ENCODE results near the gene CHN1.

Gene CHN1

GRCh38 chr2:174778085-174778981, 226.8 kb downstream of the CHN1 start:
- Mint-ChIP-seq H3K4me3 (no peak overlapping the region), H3K27ac (peak overlapping the region in 1 of 3 experiments; percentile 84)
- TF ChIP-seq CTCF (IDR thresholded peaks at IDR 0.05; ENCODE audit: unreplicated experiment in 3 of 3): no peak

GRCh38 chr2:174777347-174778084, 227.7 kb downstream of the CHN1 start:
- peak overlapping the region; percentile 41 to 84 (median 58) for H3K27ac Mint-ChIP-seq
- no peak for TF ChIP-seq CTCF (IDR thresholded peaks at IDR 0.05; ENCODE audit: unreplicated experiment in 3 of 3)
- H3K27me3 Mint-ChIP-seq (ENCODE audit: low read depth): no peaks in the 10 kb centered on the region
- no peaks in the 10 kb centered on the region for H3K36me3 Mint-ChIP-seq (ENCODE audit: low read depth)
- H3K9me3 Mint-ChIP-seq: no peaks in the 10 kb centered on the region
- peak overlapping the region in 1 of 3 experiments; percentile 4 for H3K4me3 Mint-ChIP-seq
- H3K4me1 Mint-ChIP-seq: peaks cover 55% of the 10 kb centered on the region

More at GRCh38 chr2:174778085-174778981, 226.8 kb downstream of the CHN1 start:
- Mint-ChIP-seq H3K4me1 (peaks cover 46% of the 10 kb centered on the region), H3K27me3 (ENCODE audit: low read depth) (no peaks in the 10 kb centered on the region), H3K36me3 (ENCODE audit: low read depth) (no peaks in the 10 kb centered on the region), H3K9me3 (no peaks in the 10 kb centered on the region)

DNA sequence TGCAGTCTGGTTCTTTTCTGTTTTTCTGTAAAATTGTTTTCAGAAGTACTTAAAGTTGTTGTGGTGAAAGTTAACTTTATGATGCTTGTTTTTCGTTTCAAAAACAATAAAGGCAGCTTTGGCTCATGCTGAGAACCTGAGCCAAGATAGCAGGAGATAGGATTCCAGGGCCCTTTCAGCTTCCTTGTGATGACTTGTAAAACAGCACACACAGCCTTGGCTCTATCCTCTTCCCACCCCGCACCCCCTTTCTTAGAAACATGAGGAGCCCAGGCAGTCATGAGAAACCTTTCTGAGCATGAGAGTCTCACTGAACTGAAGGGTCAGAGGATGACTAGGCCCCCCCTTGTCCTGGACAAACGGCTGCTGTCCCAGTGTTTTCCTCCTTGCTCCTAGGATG, 228.5 kb downstream of the CHN1 start:
- Mint-ChIP-seq H3K4me3 (no peak overlapping the region), H3K9me3 (no peaks in the 10 kb centered on the region), H3K36me3 (ENCODE audit: low read depth) (no peaks in the 10 kb centered on the region), H3K27me3 (ENCODE audit: low read depth) (no peaks in the 10 kb centered on the region), H3K4me1 (peaks cover 63% of the 10 kb centered on the region), H3K27ac (peak overlapping the region; percentile 45 to 84 (median 58))
- TF ChIP-seq CTCF (IDR thresholded peaks at IDR 0.05; ENCODE audit: unreplicated experiment in 3 of 3): no peak

- Mint-ChIP-seq H3K4me3 (no peak overlapping the region), H3K27me3 (ENCODE audit: low read depth) (no peaks in the 10 kb centered on the region), H3K27ac (peak overlapping the region; percentile 45 to 84 (median 58)), H3K9me3 (no peaks in the 10 kb centered on the region), H3K4me1 (peaks cover 68% of the 10 kb centered on the region), H3K36me3 (ENCODE audit: low read depth) (no peaks in the 10 kb centered on the region)
- peak in 1 of 3 experiments; percentile 23 for TF ChIP-seq CTCF (IDR thresholded peaks at IDR 0.05; ENCODE audit: unreplicated experiment in 3 of 3)
Observed at GRCh38 chr2:174776223-174776622, 229.0 kb downstream of the CHN1 start.

DNA sequence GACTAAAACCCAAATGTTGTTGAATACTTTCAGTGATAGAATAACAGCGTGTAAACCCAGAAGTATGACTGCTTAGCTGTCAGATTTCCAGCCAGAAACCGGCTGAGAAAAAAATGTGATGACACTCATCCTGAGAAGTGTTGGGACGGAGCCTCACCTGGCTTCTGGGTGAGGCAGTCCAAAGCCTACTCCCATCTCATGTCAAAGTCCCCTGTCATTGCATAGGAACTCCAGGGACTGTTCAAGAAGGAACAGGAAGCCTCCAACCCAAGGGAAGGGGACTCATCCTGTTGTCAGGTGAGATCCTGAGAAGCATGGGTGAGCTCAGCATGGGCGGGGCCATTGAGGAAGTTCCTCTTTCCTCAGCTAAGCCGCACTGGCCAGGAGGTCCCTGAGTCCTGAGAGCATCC, 229.6 kb downstream of the CHN1 start:
- Mint-ChIP-seq H3K4me3 (no peak overlapping the region), H3K36me3 (ENCODE audit: low read depth) (no peaks in the 10 kb centered on the region), H3K9me3 (no peaks in the 10 kb centered on the region)

More for the DNA sequence above, 229.6 kb downstream of the CHN1 start:
- Mint-ChIP-seq H3K27ac (no peak overlapping the region), H3K27me3 (ENCODE audit: low read depth) (no peaks in the 10 kb centered on the region), H3K4me1 (peaks cover 71% of the 10 kb centered on the region)
- no peak for TF ChIP-seq CTCF (IDR thresholded peaks at IDR 0.05; ENCODE audit: unreplicated experiment in 3 of 3)
